HG03196 (cell line): ENCODE data around the gene TFAM.

Experiments
- ATAC-seq: cut with Tn5 transposase; IDR thresholded peaks from one replicate; pipeline ENCODE4 v1.9.1; 2021; ENCODE audit not compliant: unreplicated experiment

Gene TFAM

DNA sequence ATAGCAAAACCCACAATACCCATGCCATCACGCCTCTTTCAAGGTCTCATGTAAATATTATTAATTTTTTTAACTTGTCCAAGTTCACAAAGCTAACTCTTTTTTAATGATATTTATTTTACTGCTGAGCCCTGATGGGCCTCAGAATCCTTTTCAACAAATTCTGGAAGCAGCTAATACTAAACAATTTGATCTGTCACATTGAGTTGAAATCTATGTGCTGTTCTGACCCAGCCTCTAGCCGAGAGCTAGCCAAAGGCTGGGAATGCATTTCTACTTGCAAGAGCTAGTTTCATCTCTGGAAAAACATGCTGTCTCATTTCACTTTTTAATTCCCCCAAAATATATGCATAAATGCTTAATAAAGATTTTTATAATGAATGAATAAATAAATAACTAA lies 47.9 kb downstream of the TFAM start:
- no peak for ATAC-seq

DNA sequence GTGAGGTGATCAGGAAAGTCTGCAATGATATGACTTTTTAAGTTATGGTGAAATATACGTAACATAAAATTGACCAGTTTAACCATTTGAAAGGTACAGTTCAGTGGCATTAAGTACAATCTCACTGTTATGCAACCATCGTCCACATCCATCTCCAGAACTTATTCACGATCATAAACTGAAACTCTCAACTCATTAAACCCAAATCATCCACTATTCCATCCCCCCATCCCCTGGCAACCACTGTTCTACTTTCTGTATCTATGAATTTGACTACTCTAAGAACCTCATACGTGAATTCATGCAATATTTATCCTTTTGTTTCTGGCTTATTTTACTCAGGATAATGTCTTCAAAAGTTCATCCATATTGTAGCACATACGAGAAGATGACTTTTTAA lies 48.4 kb downstream of the TFAM start:
- no peak for ATAC-seq

DNA sequence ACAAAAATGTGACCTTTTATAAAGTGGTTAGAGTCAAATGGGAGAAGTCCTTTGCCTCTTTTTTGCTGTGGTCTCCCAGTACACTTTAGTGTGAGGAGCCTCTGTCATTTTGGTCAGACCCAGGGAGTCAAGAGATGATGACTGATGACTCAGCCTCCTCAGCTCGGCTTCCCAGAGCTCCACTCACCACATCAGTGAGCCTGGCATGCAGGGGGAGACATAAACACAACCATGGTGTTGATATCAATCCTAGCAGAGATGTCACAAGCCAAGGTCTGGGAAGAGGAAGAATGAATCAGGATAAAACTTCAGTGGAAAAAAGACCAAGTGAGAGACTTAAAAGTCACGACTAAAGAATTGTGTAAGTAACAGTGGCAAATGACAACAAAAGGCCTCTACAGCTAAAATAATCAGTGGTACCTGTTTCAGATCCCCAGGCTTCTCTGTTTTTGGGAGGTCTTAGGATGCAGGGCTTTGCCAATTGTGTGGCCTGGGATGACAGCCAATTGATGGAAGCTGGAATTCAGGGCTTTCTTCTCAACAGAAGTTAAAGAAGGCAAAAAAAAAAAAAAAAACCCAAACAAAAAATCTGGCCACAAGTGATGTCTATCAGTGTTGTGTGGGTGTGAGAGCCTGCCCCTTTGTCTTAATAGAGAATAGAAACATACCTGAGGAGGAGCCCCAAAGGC lies 50.2 kb downstream of the TFAM start:
- no peak for ATAC-seq

DNA sequence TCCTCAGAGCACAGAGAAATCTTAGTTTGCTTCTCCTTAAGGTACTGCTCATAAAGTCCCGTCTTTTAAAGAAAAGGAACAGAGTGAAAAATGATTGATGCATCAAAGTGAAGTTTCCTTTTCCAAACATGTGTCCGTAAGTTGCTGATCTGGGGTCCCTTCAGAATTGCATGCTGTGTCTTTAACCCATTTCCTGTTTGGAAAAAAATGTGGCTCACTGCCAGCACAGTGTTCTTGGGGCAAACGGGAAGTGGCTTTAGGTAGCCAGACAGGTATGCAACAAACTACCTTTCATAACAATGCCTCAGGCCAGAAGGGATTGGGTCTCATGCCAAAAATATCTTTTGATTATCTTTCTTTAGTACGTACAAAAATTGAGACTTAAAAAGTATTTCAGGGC lies 50.9 kb downstream of the TFAM start:
- ATAC-seq: no peak

DNA sequence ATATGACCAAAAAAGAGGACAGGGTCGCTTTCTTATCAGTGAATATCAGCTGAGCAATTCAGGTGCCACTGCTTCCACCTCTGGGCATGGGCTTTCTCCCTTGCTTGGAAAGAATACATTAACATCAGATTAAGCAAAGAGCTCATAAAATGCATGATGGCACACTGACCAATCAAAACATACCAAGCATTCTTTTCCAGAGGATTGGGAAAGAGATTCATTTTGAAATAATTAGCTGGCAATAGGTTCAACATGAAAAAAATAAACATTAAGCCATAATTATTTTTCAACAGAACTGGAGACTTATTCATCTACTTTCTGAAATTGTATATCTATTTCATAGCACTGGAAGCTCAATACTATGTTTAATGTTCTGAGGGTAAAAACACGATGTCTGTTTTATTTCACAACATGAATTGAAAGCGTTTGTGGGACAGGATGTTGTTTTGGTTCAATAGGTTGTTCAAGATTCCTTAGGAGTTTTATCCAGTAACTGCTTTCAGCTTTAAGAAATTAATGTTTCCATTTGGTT lies 53.2 kb downstream of the TFAM start:
- ATAC-seq: no peak

DNA sequence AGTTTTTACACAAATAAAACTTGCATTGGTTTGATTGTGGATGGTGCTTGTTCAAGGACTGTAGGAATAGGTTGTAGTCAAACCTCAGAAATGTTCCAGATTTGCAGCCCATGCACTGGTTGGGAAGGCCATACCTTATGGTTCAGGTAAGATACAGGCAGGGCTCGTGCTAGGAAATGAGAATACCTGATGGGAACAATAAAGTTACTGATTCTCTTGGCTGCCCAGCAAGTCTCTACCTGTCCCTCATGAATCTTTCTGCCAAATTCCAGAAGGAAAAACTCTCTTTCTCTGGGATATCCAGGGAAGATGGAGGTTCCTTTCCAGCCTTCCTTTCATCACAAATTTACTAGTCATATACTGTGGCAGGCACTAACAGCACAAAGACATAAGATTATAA lies 53.8 kb downstream of the TFAM start:
- ATAC-seq: no peak

DNA sequence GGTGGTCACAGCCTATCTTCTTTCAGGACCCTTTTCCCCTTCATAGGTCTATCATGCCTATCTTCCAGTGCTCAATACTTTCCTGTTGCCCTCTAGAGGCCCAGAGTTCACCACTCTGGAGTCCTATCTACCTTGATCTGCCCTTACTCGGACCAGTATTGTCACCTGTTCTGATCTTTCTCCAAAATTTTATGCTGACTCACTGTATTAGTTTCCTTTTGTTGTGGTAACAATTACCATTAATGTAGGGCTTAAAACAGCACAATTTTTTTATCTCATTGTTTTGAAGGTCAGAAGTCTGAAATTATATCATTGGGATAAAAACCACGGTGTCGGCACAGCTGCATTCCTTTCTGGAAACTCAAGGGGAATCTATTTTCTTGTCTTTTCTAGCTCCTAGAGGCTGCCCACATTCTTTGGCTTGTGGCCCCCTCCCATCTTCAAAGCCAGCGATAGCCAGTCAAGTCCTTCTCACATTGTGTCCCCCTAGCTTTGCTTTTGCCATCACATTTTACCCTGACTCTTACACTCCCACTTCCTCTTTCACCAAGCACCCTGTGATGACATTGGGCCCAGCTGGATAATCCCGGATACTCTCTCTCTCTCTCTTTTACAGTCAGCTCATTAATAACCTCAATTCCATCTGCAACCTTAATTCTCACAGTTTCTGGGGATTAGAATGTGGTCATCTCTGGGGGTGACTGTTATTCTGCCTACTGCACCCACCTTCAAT lies 54.6 kb downstream of the TFAM start:
- no peak for ATAC-seq

DNA sequence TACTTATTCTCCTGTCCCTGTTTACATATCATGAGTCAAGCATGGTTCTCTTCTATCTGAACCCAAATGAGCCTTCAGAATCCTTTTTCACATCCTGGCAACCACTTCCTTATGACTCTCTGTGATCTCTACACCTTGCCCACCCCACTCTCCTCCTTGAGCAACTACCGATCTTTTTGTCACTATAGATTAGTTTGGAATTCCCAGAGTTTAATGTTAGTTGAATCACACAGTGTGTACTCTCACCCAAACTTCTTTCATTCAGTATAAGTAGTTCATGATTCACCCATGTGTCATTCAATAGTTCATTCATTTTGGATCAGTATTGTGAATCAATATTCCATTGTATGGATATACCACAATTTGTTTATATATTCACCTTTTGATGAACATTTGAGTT lies 55.3 kb downstream of the TFAM start:
- ATAC-seq: no peak

DNA sequence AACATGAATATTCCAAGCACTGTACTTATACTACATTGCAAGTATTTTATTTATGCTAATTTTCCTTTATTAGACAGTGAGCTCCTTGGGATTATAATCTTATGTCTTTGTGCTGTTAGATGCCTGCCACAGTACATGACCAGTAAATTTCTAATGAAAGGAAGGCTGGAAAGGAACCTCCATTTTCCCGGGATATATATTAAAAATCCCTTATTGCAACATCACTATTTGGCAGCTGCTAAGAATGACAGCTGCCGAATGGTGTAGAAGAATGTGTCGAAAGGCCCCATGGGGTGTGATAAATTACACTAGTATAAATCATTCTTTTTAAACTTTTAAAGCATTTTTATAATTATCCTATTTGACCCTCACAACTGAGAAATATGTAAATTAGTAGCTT lies 59.1 kb downstream of the TFAM start:
- ATAC-seq: no peak

DNA sequence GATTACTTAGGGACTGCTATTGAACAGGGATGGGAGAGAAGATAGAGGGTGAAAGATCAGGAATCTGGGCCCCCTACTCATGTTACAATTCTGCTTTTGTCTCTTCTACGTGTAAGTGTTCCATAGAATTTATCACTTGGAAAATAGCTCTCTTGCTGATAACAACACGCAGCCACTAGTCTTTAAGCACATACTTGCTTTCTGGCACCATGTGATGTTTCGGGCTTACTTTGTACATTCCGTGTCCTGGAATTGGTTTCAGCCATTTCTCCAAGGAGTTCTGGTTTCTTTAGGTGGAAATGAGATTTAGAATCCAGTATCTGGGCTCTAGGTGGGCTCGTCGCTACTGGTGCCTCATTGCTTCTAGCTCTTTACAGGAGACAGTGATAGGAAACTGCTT lies 59.7 kb downstream of the TFAM start:
- no peak for ATAC-seq

DNA sequence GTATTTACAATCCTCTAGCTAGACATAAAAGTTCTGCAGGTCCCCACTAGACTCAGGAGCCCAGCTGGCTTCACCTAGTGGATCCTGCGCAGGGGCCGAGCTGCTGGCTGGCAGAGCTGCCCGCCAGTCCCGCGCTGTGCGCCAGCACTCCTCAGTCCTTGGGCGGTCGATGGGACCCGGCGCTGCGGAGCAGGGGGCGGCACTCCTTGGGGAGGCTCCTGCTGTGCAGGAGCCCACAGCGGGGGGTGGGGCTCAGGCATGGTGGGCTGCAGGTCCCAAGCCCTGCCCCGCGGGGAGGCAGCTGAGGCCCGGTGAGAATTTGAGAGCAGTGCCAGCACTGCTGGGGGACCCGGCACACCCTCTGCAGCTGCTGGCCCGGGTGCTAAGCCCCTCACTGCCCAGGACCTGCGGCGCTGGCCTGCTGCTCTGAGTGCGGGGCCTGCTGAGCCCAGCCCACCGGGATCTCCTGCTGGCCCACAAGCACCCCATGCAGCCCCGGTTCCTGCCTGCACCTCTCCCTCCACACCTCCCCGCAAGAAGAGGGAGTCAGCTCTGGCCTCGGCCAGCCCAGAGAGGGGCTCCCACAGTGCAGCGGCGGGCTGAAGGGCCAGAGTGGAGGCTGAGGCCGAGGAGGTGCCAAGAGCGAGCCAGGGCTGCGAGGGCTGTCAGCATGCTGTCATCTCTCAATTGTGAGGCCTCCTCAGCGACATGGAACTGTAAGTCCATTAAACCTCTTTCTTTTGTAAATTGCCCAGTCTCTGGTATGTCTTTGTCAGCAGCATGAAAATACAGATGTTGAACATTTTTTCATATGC lies 63.1 kb downstream of the TFAM start:
- no peak for ATAC-seq
